GM20431 (cell line): ENCODE data around the gene ELP4.
"Not testable (repeated sequence)": the region's sequence is repeated elsewhere in the genome, so short reads cannot be mapped to it uniquely, and the experiment has no call there.

Experiments used
- in situ Hi-C: fragments of 300-500 bp; cut with MseI, MboI; formaldehyde crosslinking; loops from one replicate; pipeline ENCODE4 v1.15.0; 2020; ENCODE audit warnings: low sequenced_read_pairs; ENCODE audit not compliant: unreplicated experiment

Gene ELP4

DNA sequence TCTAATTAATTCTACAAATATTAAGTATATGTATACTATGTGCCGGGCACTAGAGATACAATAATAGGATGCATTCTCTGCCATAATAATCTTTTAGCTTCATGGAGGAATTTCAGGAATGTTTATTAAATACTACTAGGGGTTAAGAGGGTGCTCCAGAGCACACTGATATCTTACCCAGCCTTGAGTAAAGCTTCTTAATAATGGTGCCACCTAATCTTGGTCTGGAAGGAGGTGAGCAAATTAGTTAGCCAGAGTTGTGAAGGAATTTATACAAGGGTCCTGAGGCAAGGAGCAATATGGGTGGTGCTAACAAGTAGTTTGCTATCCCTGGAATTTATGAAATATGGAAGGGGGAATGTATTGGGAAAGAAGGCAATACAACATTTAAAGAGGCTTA is 21.7 kb downstream of the ELP4 start:
- in situ Hi-C loops = no loop called here

- in situ Hi-C loops = no loop called here
Measured at GRCh38 chr11:31535479-31535878, 25.9 kb downstream of the ELP4 start.

DNA sequence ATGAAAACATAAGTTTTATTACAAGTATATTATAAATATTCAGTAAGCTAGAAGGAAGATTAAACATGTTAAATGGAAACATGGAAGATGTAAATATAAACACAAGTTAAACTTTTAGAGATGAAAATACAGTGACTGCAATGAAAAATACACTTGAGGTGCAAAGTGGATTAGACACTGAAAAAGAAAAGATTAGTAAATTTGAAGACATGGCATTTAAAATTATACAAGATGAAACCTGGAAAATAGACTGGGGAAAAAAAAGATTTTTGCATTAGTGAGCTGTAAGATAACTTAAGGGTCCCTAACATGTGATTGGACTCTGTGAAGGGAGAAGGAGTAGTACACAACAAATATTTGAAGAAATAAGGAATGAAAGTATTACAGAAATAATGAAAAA is 33.3 kb downstream of the ELP4 start:
- in situ Hi-C loops = no loop called here

DNA sequence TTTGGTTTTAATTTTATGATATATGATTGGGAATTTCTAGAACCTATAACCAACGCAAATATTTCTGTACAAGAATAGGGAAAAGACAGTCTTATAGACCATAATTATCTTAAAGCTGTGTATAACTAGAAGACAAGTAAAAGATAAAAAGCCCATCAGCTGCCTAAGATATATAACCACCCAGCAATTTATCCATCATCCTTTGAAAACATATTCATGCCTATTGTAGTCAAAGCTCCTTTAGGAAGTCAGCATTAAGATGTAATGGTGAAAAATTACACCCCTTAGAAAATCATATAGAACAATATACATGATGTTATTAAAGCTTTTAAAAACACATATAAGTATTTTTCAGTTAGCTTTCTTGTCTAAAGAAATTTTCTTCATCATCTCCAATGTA is 46.4 kb downstream of the ELP4 start:
- in situ Hi-C loops = no loop called here

- in situ Hi-C loops = no loop called here
Measured at GRCh38 chr11:31558001-31558400, 48.4 kb downstream of the ELP4 start.

DNA sequence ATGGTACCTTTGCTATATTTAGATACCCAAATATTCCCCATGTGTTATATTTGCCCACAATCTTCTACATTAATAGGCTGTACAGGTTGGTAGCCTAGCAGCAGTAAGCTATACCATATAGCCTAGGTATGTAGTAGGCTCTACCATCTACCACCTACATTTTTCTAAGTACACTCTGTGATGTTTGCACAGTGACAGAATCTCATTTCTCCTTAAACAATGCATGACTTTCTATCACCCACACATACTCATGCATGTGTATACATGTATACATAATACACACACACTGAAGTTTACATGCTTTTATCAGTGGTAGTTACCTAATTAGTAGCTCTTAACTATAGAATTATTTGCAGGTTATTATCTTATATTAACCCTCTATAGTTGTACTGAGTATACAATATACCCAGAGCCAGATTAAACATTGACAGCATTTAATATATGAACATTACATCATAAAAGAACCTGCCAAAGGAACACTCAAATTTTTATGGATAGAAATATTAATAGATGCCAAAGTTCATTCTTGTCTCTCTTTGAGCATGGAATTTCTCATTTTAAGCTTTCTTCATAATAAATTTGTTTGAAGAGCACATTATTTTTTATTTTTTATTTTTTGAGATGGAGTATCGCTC is 51.4 kb downstream of the ELP4 start:
- in situ Hi-C loops = no loop called here

GRCh38 chr11:31564517-31564916 is 55.0 kb downstream of the ELP4 start:
- in situ Hi-C loops = not testable (repeated sequence)

- in situ Hi-C loops = not testable (repeated sequence)
Measured at GRCh38 chr11:31574133-31574532, 64.6 kb downstream of the ELP4 start.

DNA sequence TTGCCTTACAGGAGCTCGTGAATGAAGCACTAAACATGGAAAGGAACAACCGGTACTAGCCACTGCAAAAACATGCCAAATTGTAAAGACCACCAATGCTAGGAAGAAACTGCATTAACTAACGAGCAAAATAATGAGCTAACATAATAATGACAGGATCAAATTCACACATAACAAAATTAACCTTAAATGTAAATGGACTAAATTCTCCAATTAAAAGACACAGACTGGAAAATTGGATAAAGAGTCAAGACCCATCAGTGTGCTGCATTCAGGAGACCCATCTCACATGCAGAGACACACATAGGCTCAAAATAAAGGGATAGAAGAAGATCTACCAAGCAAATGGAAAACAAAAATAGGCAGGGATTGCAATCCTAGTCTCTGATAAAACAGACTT is 66.2 kb downstream of the ELP4 start:
- in situ Hi-C loops = not testable (repeated sequence)

DNA sequence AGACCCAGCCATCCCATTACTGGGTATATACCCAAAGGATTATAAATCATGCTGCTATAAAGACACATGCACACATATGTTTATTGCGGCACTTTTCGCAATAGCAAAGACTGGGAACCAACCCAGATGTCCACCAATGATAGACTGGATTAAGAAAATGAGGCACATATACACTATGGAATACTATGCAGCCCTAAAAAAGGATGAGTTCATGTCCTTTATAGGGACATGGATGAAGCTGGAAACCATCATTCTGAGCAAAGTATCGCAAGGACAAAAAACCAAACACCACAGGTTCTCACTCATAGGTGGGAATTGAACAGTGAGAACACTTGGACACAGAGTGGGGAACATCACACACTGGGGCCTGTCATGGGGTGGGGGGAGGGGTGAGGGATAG is 69.8 kb downstream of the ELP4 start:
- in situ Hi-C loops = not testable (repeated sequence)

GRCh38 chr11:31582697-31583096 is 73.1 kb downstream of the ELP4 start:
- in situ Hi-C loops = no loop called here

GRCh38 chr11:31598454-31598853 is 88.9 kb downstream of the ELP4 start:
- in situ Hi-C loops = no loop called here

DNA sequence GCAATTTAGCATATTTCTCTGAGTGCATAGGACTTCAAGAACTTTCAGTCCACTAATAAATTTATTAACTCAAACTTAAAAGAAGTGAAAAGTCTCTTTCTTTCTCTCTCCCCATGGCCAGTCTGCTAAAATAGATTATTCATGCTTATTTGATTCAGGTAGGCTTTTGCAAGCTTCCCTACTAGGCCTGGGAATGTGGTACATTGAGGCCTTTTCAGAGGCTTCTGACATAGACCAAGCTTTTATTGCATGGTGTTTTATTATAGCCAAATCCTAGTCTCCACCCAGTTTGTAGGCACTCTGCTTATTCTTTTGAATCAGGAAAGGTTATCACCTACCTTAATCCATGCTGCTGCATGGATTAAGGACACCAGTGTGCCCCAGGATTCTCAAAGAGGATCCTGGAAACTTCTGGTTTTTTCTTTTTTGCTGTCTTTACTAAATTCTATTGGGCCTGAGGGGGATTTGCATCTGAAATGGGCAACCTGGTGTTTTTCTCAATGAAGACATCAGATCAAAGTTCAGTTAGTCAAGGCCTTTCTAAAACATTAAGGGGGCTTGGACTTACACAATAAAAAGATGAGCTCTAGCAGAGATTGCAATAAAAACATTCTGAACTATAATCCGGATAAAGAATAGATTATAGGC is 92.2 kb downstream of the ELP4 start:
- in situ Hi-C loops = no loop called here

DNA sequence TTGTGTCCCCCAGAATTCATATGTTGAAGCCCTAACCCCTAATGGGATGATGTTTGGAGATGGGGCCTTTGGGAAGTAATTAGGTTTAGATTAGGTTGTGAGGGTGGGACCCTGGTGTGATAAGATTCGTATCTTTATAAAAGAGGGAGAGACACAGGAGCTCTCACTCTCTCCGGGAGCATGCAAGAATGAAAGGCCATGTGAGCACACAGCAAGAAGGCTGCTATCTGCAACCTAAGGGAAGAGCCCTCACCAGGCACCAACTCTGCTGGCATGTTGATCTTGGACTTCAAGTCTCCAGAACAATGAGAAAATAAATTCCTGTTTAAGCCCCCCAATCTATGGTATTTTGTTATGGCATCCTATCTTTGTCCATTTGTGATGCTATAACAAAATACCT is 97.3 kb downstream of the ELP4 start:
- in situ Hi-C loops = no loop called here

- in situ Hi-C loops = no loop called here
Measured at GRCh38 chr11:31607914-31608313, 98.3 kb downstream of the ELP4 start.

DNA sequence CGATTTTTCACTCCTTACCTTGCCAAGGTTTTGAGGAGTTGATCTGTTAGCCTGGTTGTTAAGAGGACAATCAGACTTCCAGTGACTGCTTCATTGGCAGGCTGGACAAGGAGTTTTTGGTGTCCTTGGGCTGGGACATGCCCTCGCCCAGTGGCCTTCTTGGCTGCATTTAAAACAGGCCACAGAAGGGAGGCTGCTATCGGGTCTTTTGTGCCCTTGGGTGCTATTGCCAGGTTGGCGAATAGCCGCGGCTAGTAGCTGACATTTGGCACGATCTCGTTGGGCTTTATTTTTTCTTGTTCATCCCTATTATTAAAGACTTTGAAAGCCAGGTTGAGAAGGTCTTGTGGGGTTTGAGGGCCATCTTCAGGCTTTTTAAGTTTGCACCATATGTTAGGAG is 99.4 kb downstream of the ELP4 start:
- in situ Hi-C loops = no loop called here

GRCh38 chr11:31610544-31610943 is 101.0 kb downstream of the ELP4 start:
- in situ Hi-C loops = no loop called here

DNA sequence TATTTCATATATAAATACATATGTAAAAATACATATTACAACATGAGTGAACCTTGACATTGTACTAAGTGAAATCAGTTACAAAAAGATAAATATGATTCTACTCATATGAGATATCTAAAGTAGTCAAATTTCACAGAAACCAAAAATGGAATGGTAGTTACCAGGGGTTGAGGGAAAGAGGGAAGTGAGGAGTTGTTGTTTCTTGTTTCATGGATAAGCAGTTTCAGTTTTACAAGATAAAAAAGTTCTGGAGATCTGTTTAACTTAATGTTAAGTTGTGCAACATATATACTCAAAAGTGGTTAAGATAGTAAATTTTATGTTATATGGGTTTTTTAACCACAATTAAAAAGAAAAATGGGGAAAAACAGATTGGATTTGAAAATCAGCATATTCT is 107.7 kb downstream of the ELP4 start:
- in situ Hi-C loops = no loop called here

GRCh38 chr11:31619980-31620379 is 110.4 kb downstream of the ELP4 start:
- in situ Hi-C loops = no loop called here

DNA sequence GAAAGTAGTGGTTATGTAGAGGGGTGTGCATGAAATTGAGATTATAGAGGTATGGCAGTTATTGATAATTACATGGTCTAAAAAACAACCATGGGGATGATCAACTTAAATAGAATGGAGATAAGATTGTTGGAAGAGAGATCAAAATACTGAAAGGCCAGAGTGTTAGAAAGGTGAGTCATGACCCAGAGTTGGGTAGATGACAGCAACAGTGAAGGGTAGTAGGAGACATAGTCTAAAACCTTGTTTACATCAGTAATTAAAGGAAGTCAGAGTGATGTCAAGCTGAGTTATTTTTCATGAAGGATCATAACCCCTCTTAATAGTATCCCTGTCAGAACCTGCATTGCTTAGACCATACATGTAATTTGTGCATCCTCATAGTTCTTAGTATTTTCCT is 110.9 kb downstream of the ELP4 start:
- in situ Hi-C loops = no loop called here

GRCh38 chr11:31625868-31626267 is 116.3 kb downstream of the ELP4 start:
- in situ Hi-C loops = no loop called here

DNA sequence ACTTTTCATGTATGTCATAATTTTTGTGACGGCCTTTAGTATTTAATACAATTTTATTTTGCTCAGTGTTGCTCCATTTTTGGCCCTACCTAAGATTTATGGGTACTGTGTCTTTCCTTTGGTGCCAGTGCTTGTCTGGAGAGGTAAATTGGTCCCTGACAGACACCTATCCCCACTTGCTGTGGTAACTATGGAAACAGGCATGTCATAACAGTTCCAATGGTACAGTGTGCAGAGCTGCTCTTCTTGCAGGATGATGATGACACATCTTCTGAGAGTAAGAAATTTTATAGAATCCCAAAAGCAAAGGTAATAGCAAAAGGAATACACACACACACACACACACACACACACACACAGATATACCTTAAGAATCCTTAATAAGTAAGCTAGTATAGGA is 118.5 kb downstream of the ELP4 start:
- in situ Hi-C loops = no loop called here
